Neuronal stem cell (in vitro differentiated cells): ENCODE data around the gene APOBEC4.

Source experiments
- DNase-seq: peaks from one replicate; pipeline ENCODE4 v3.0.0-alpha.2; 2013; ENCODE audit warnings: low spot score
- H2AFZ ChIP-seq: one replicate; pipeline ENCODE4 v1.6.1; 2013; ENCODE audit warnings: mild to moderate bottlenecking, low read length, inconsistent platforms
- H2AK5ac ChIP-seq: 2 replicates; pipeline ENCODE4 v1.6.1; 2013; ENCODE audit warnings: low read depth, mild to moderate bottlenecking, inconsistent platforms, low read length, moderate library complexity, mixed read lengths
- H2BK120ac ChIP-seq: 2 replicates; pipeline ENCODE4 v1.6.1; 2013; ENCODE audit warnings: low read depth, mild to moderate bottlenecking, inconsistent platforms, low read length, moderate library complexity, mixed read lengths
- H2BK12ac ChIP-seq: one replicate; pipeline ENCODE4 v1.6.1; 2013; ENCODE audit warnings: low read length, inconsistent platforms
- H2BK15ac ChIP-seq: 2 replicates; pipeline ENCODE4 v1.6.1; 2013; ENCODE audit warnings: mild to moderate bottlenecking, low read length, inconsistent platforms, mixed read lengths
- H2BK5ac ChIP-seq: one replicate; pipeline ENCODE4 v1.6.1; 2013; ENCODE audit warnings: inconsistent platforms, mild to moderate bottlenecking, low read length, moderate library complexity
- H3K14ac ChIP-seq: one replicate; pipeline ENCODE4 v1.6.1; 2013; ENCODE audit warnings: low read length, inconsistent platforms
- H3K18ac ChIP-seq: 2 replicates; pipeline ENCODE4 v1.6.1; 2013; ENCODE audit warnings: low read length, inconsistent platforms
- H3K23ac ChIP-seq: 2 replicates; pipeline ENCODE4 v1.6.1; 2013; ENCODE audit warnings: low read depth, mild to moderate bottlenecking, mixed read lengths, low read length, inconsistent platforms; ENCODE audit not compliant: poor library complexity
- H3K27ac ChIP-seq: replicated peaks from 3 replicates; pipeline ENCODE4 v1.5.1; 2013; ENCODE audit warnings: low read length, inconsistent platforms
- H3K27me3 ChIP-seq, 3 experiments: 2 replicates each; pipeline ENCODE4 v1.6.1; 2013; ENCODE audit warnings: low read length in 3 of 3, mild to moderate bottlenecking in 2 of 3, inconsistent platforms in 1 of 3, low read depth in 1 of 3, mixed read lengths in 1 of 3, moderate library complexity in 1 of 3; ENCODE audit not compliant: control insufficient read depth in 3 of 3, insufficient read depth in 3 of 3
- H3K36me3 ChIP-seq, 2 donors: replicated peaks in 1 of 2; 2 replicates each; pipeline ENCODE4 v1.6.1; 2013; ENCODE audit warnings: low read length in 2 of 2; ENCODE audit not compliant: control insufficient read depth in 2 of 2, insufficient read depth in 2 of 2
- H3K4ac ChIP-seq: 2 replicates; pipeline ENCODE4 v1.6.1; 2013; ENCODE audit warnings: inconsistent platforms, mild to moderate bottlenecking, low read length, moderate library complexity
- H3K4me1 ChIP-seq, 2 donors: 1 replicate in 1 of 2; 2 replicates in 1 of 2; pipeline ENCODE4 v1.6.1; 2013; ENCODE audit warnings: low read length in 2 of 2, low read depth in 1 of 2; ENCODE audit not compliant: control insufficient read depth in 2 of 2, insufficient read depth in 1 of 2
- H3K4me2 ChIP-seq: one replicate; pipeline ENCODE4 v1.6.1; 2013; ENCODE audit warnings: mild to moderate bottlenecking, low read length, inconsistent platforms; ENCODE audit not compliant: insufficient read depth, poor library complexity, severe bottlenecking
- H3K4me3 ChIP-seq, 2 donors: 2 replicates each; pipeline ENCODE4 v1.5.1; 2013; ENCODE audit warnings: low read length in 2 of 2, mild to moderate bottlenecking in 2 of 2, inconsistent platforms in 1 of 2, moderate library complexity in 1 of 2
- H3K79me1 ChIP-seq: one replicate; pipeline ENCODE4 v1.6.1; 2013; ENCODE audit warnings: low read depth, mild to moderate bottlenecking, inconsistent platforms, low read length, moderate library complexity
- H3K9ac ChIP-seq: one replicate; pipeline ENCODE4 v1.6.1; 2013; ENCODE audit warnings: mild to moderate bottlenecking, low read depth, low read length, inconsistent platforms; ENCODE audit not compliant: poor library complexity
- H3K9me3 ChIP-seq, 2 donors: replicated peaks in 1 of 2; 2 replicates each; pipeline versions ENCODE3 to v1.6.1; 2013; ENCODE audit warnings: low read length in 2 of 2, mild to moderate bottlenecking in 2 of 2, inconsistent platforms in 1 of 2, low read depth in 1 of 2, mixed read lengths in 1 of 2, moderate library complexity in 1 of 2; ENCODE audit not compliant: control insufficient read depth in 2 of 2, insufficient read depth in 1 of 2
- H4K8ac ChIP-seq: one replicate; pipeline ENCODE4 v1.6.1; 2013; ENCODE audit warnings: low read depth, mild to moderate bottlenecking, inconsistent platforms, low read length, moderate library complexity
- H4K91ac ChIP-seq: one replicate; pipeline ENCODE4 v1.6.1; 2013; ENCODE audit warnings: low read length, low read depth, mild to moderate bottlenecking, inconsistent platforms; ENCODE audit not compliant: poor library complexity
- WGBS, 2 donors: extraction: QIAGEN DNeasy Blood & Tissue Kit; methylation state at CpG; one replicate each; pipeline ENCODE4 v1.1.7; 2013; ENCODE audit warnings: missing lambda C conversion rate in 2 of 2, mixed read lengths in 1 of 2; ENCODE audit not compliant: insufficient read length in 2 of 2, insufficient replicate concordance in 1 of 2; ENCODE audit errors: extremely low coverage in 2 of 2; 5-methylcytosine and 5-hydroxymethylcytosine counted together

The APOBEC4 gene

DNA sequence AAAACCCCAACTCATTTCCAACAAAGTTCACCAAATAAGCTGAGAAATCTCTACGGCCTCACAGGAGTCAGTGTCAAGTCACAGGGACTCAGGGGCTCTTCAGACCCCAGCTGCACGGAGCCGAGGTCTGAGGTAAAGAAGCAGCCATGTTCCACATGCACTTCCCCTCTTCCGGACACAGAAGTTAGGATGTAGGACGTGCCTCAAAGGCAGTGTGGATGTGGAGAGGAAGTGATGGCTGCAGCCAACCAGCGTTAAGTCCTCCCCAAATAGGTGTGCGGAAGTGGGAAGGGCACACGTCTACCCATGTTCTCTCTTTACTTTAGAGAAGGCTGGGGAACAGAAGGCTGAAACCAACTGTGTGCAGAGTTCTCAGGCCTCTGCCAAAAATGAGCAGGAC is 48.3 kb downstream of the APOBEC4 start:
- Histone ChIP-seq H3K79me1 (no peaks in the 10 kb centered on the region), H4K8ac (no peak overlapping the region)
- no peak for DNase-seq

DNA sequence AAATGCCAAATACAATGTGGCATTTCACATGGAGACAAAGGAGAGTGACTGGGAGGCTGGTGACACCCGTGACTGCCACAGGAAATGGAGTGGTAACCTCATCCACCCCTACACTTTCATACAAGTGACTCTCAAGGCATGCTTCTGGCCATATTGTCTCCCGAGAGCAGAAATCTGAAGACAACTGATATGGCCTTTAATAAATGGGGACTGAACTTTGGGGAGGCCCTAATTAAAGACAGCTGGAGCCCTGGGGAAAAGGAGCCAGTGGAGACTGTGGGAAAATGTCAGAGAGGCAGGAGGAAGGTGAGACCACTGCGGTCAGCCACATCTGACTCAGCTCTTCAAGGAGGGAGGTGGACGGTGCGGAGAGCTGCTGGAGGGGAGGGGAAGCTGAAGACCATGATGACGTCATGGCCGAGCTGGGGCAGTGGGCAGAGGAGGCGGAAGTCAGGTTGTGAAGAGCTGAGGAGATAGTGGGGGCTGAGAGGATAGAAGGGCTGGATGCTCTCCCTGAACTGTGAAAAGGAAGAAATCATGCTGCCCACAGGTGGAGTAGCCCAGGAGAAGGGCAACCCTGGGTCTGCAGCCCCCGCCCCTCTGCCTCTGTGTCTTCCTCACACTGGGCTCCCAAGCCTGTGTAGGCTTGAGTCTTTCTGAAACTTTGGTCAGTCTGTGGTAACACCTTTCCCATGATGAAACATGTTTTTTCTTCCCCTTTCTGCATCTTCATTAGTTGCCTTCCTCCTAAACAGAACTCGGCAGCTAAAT is 48.9 kb downstream of the APOBEC4 start:
- Histone ChIP-seq H2AFZ (no peak overlapping the region), H3K79me1 (no peaks in the 10 kb centered on the region), H3K9me3 (no peaks in the 10 kb centered on the region), H2BK5ac (no peak overlapping the region), H3K14ac (no peak overlapping the region), H3K4me3 (no peak overlapping the region), H3K4me1 (no peaks in the 10 kb centered on the region), H3K27ac (no peak overlapping the region), H3K18ac (no peak overlapping the region), H2BK120ac (no peak overlapping the region), H2BK15ac (no peak overlapping the region), H3K36me3 (no peaks in the 10 kb centered on the region), H3K9ac (no peak overlapping the region), H3K4me2 (no peak overlapping the region), H4K8ac (no peak overlapping the region), H3K4ac (no peak overlapping the region), H2AK5ac (no peak overlapping the region), H3K27me3 (peaks cover 0 to 13% (median 0%) of the 10 kb centered on the region in 3 experiments), H4K91ac (no peak overlapping the region), H2BK12ac (no peak overlapping the region), H3K23ac (no peak overlapping the region)
- no CpG with 5 or more reads among the region's 10 CpGs for WGBS, 2 donors
- no peak for DNase-seq

More for the DNA sequence above, 48.3 kb downstream of the APOBEC4 start:
- H2BK120ac ChIP-seq, result no peak overlapping the region
- no peak overlapping the region for H3K4me2 ChIP-seq
- no peak overlapping the region for H3K4ac ChIP-seq
- no peak overlapping the region for H2BK12ac ChIP-seq
- no CpG with 5 or more reads among the region's 8 CpGs for WGBS, 2 donors
- no peak overlapping the region for H3K9ac ChIP-seq
- H3K27ac ChIP-seq, result no peak overlapping the region
- no peak overlapping the region for H2BK5ac ChIP-seq
- no peak overlapping the region for H3K4me3 ChIP-seq
- peaks cover 0 to 13% (median 0%) of the 10 kb centered on the region in 3 experiments for H3K27me3 ChIP-seq
- H3K9me3 ChIP-seq, result no peaks in the 10 kb centered on the region
- no peaks in the 10 kb centered on the region for H3K36me3 ChIP-seq
- H2BK15ac ChIP-seq, result no peak overlapping the region
- no peak overlapping the region for H4K91ac ChIP-seq
- H3K4me1 ChIP-seq, result no peaks in the 10 kb centered on the region
- no peak overlapping the region for H2AFZ ChIP-seq
- no peak overlapping the region for H3K23ac ChIP-seq
- H2AK5ac ChIP-seq, result no peak overlapping the region
- no peak overlapping the region for H3K18ac ChIP-seq
- H3K14ac ChIP-seq, result no peak overlapping the region

DNA sequence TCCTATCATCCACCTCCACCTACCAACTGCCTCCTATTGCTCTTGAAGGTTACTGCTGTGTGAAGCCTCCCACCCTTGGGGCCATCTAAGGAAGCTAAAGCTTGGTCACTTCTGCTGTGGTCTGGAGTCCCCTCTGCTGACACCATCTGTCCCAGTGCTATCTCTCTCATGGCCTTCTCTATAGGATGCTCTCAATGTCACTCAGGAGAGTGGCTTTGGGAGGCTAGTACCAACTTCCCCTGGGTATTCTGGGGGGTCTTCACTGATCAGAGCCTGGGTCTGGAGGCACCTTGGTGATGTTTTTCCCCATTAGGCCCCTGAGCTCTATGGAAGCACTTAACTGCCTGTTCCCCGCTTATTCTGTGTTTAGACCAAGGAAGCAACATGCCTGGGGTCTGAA is 50.6 kb downstream of the APOBEC4 start:
- Histone ChIP-seq H2BK12ac (no peak overlapping the region), H2BK5ac (no peak overlapping the region), H3K4me3 (no peak overlapping the region), H3K18ac (no peak overlapping the region), H3K9ac (no peak overlapping the region), H3K27me3 (peaks cover 0 to 19% (median 0%) of the 10 kb centered on the region in 3 experiments), H3K9me3 (no peaks in the 10 kb centered on the region), H2BK120ac (no peak overlapping the region), H2BK15ac (no peak overlapping the region), H3K4ac (no peak overlapping the region), H3K14ac (no peak overlapping the region), H2AFZ (no peak overlapping the region), H4K91ac (no peak overlapping the region), H3K4me2 (no peak overlapping the region), H3K79me1 (no peaks in the 10 kb centered on the region), H3K36me3 (no peaks in the 10 kb centered on the region), H2AK5ac (no peak overlapping the region), H3K4me1 (no peaks in the 10 kb centered on the region), H3K27ac (no peak overlapping the region), H4K8ac (no peak overlapping the region), H3K23ac (no peak overlapping the region)
- no CpG with 5 or more reads among the region's 1 CpG for WGBS, 2 donors
- no peak for DNase-seq

DNA sequence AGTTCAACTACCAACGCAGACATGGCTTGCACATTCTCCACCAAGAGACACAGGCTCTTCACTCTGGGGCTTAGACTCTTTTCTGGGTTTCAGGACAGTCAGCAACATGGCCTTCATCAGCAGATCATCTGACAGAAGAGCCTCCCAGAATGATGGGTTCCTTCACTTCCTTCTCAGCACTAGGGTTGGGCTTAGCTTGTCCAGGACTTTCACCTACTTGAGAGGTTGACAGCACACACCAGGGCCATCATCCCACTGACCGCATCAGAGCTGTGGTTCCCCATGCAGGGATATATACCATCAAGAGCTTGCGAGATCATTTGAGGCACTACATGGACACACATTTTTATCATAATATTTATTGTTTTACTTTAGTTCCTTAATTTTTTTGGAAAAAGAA is 52.5 kb downstream of the APOBEC4 start:
- Histone ChIP-seq H2BK12ac (no peak overlapping the region), H3K14ac (no peak overlapping the region), H2BK5ac (no peak overlapping the region), H3K4ac (no peak overlapping the region), H2BK120ac (no peak overlapping the region), H3K79me1 (no peaks in the 10 kb centered on the region), H3K4me1 (no peaks in the 10 kb centered on the region), H3K18ac (no peak overlapping the region), H3K9me3 (no peaks in the 10 kb centered on the region), H3K23ac (no peak overlapping the region), H3K27me3 (peaks cover 0 to 16% (median 0%) of the 10 kb centered on the region in 3 experiments), H3K36me3 (no peaks in the 10 kb centered on the region), H2BK15ac (no peak overlapping the region), H4K8ac (no peak overlapping the region), H3K27ac (no peak overlapping the region), H3K4me2 (no peak overlapping the region), H2AFZ (no peak overlapping the region), H2AK5ac (no peak overlapping the region), H4K91ac (no peak overlapping the region), H3K4me3 (no peak overlapping the region), H3K9ac (no peak overlapping the region)
- no CpG with 5 or more reads among the region's 3 CpGs for WGBS, 2 donors
- DNase-seq, result no peak
